GM12875 (cell line): ENCODE data around the gene ETV6.

Experiments used
- H3K4me3 ChIP-seq: one replicate; pipeline ENCODE4 v1.5.1; 2011; ENCODE audit warnings: low read depth, low read length, control low read depth
- TF ChIP-seq, protein P1 (sequence below): IDR thresholded peaks from 2 replicates; pipeline ENCODE4 v1.5.1; 2011; ENCODE audit warnings: low read depth, mild to moderate bottlenecking, control low read depth, inconsistent platforms, low read length, moderate library complexity, borderline replicate concordance; ENCODE audit not compliant: insufficient read depth

ETV6 gene

DNA sequence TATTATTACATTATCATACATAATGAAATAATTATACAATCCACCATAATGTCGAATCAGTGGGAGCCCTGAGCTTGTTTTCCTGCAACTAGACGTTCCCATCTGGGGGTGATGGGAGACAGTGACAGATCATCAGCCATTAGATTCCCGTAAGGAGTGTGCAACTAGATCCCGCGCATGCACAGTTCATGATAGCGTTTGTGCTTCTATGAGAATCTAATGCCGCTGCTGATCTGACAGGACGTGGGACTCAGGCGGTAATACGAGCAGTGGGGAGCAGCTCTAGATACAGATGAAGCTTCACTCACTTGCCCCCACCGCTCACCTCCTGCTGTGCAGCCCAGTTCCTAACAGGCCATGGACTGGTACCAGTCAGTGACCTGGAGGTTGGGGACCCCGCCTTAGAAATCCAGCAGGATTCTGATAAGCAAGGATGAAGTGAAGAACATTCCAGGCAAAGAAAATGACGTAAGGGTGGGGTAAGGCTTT lies 204.6 kb downstream of the ETV6 start:
- H3K4me3 ChIP-seq, result no peak overlapping the region
- TF ChIP-seq, protein P1, sequence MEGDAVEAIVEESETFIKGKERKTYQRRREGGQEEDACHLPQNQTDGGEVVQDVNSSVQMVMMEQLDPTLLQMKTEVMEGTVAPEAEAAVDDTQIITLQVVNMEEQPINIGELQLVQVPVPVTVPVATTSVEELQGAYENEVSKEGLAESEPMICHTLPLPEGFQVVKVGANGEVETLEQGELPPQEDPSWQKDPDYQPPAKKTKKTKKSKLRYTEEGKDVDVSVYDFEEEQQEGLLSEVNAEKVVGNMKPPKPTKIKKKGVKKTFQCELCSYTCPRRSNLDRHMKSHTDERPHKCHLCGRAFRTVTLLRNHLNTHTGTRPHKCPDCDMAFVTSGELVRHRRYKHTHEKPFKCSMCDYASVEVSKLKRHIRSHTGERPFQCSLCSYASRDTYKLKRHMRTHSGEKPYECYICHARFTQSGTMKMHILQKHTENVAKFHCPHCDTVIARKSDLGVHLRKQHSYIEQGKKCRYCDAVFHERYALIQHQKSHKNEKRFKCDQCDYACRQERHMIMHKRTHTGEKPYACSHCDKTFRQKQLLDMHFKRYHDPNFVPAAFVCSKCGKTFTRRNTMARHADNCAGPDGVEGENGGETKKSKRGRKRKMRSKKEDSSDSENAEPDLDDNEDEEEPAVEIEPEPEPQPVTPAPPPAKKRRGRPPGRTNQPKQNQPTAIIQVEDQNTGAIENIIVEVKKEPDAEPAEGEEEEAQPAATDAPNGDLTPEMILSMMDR, result no peak

DNA sequence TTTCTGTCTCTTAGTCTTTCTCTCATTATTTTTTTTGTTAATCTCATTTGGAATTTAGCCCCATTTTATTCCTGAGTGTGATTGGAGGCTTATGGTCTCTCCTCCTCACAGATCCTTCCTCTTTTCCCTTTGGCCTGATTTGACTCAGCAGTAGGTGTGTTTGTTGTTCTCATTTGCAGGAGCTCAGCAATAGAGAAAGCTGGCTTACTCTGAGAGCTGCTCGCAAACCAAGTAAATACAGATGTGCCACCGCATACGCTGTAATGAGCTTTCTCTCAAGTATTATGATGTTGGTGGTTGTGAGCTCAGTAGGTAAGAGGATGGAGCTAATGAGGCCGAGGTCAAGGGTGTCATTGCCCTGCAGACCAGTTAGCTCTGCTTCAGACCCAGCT lies 206.5 kb downstream of the ETV6 start:
- H3K4me3 ChIP-seq, result no peak overlapping the region
- TF ChIP-seq, protein P1, result no peak

DNA sequence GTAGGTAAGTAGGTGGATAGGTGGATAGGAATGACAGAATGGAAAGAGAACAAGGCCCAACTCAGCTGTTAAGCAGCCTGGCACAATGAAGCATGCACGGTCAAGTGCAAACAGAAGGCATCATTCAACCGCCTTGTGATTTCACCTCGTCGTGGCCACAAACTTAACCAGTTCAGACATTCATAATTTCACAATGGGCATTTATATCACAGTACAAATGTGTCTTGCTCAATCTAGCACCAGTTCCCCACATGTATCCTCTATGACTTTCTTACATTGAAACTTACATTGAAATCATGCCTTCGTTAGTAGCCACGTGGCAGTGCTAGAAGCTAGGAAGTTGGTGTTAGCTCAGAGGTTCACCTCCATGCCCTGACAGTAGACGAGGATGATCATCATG lies 207.5 kb downstream of the ETV6 start:
- H3K4me3 ChIP-seq, result no peak overlapping the region
- TF ChIP-seq, protein P1, result no peak

DNA sequence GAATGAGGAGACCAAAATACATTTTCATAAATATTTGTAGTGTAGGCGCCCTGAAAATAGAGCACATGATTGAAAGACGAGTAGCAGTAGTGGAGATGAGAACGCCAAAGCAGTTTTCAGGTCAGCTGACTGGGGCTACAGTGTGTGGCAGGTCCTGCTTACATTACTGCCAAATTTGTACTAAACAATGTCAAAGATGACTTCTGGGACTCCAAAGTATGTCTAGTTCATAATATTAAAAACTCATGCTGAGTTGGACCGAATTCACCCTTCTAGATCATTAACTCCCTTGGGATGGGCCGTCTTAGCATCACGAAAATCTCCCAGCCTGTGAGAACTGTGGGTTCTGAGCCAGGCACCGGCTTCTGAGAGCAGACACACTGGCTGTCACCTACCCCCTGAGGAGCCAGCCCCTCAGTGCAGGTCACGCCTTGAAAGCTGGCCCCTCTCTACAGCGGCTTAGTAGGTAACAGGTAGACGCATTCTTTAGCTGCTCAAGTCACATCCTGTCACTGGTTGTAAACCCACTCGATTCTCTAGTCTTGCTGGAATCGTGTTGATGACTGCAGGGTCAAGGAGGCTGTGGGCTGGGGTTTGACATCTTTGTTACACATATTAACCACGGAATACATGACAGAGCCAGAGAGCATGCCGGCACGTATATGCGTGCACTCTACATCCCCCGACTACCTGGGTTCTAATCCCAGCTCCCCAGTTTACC lies 210.4 kb downstream of the ETV6 start:
- no peak overlapping the region for H3K4me3 ChIP-seq
- TF ChIP-seq, protein P1, result no peak

DNA sequence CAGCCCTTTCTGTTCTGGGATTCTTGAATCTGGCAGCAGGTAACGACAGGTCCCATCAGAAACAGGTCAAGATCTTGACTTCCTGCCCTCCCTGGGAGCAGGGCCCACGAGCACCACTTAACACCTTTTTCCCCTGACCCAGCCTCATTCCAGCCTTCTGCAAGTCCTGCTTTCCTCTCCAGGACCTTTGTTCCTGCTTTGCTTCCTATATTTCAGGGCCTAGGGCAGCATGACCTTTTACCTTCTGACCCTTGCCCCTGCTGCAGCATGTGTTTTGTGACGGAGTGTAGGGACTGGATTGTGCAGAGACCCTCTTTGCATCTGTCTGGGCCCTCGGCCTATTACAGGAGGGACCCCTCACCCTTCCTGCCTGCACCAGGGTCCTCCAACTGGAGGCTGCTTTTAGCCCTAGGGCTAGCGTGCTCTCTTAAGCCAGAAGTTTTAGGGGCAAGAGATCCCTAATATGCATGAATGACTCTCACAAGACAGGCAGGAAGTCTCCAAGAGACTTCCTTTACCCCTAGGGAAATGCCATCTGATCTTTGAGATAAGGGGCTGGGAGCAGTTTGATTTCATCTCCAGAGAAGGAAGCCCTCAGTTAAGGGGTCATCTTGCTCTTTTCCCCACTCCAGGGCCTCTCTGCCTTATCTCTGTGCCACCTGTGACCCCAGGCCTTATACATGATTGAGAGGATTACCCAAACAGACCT lies 211.8 kb downstream of the ETV6 start:
- H3K4me3 ChIP-seq, result no peak overlapping the region
- TF ChIP-seq, protein P1, result no peak

DNA sequence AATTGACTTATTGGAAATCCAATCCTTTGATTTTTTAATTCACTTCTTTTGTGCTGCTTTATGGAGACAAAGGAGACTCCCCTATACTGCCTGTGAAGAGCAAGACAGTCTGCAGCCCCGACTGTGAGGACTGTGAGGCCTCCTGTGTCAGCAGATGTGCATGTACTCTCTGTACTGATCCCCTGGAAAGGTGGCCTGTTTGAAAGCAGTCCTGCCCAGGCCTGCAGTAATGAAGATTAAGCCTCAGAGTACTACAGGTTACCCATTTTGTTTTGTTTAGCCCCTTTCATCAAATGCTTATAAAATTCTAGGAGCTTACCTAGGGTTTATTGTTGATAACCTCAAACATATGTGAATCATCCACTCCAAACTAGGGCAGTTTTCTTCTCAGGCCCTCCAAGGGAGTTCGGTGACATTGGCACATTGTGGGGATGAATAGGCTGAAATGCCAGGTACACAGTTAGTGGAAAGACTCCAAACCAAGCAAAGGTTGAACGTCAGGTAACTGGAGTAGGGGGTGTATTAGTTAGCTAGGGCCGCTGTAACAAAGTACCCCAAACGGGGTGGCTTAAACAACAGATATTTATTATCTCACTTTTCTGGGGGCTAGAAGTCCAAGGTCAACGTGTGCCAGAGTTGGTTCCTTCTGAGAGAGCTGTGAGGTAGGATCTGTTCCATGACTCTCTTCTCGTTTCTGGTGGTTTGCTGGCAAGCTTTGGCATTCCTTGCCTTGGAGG lies 212.6 kb downstream of the ETV6 start:
- TF ChIP-seq, protein P1, result no peak
- no peak overlapping the region for H3K4me3 ChIP-seq
